HepG2 (cell line): ENCODE data around the gene GGA1. TPM values are rescaled to one million over a fixed set of nuclear protein-coding genes. Genes with fewer than 3 reads are reported as not detected.
A peak's percentile ranks its signal among the peaks of the same experiment; 100 is the strongest.

Experiments
- ARNT ChIP-seq: fragments of 450-650 bp; IDR thresholded peaks from 2 replicates; pipeline ENCODE4 v1.6.1; 2017
- CREB1 ChIP-seq, 2 experiments: fragments of 450-650 bp in 1 of 2; IDR thresholded peaks; 2 replicates each; pipeline ENCODE4 v1.6.1; 2016 to 2017; ENCODE audit warnings: control low read depth in 1 of 2, mild to moderate bottlenecking in 1 of 2, missing compliant biosample characterization in 1 of 2, missing genetic modification characterization in 1 of 2
- CREBL2 ChIP-seq: sonication (generic); formaldehyde crosslinking; IDR thresholded peaks from 2 replicates; pipeline ENCODE4 v1.8.1; 2023; ENCODE audit warnings: missing genetic modification reagents, mild to moderate bottlenecking, borderline replicate concordance
- GRHL1 ChIP-seq: sonication (generic); formaldehyde crosslinking; conservative IDR thresholded peaks from 2 replicates; pipeline ENCODE4 v1.8.0; 2022; ENCODE audit warnings: missing genetic modification reagents
- KLF12 ChIP-seq: sonication (generic); formaldehyde crosslinking; IDR thresholded peaks from 2 replicates; pipeline ENCODE4 v1.4.0; 2020; ENCODE audit warnings: missing genetic modification reagents, borderline replicate concordance
- MAX ChIP-seq: IDR thresholded peaks from 2 replicates; pipeline ENCODE4 v1.6.1; 2012; ENCODE audit warnings: inconsistent platforms
- NCOA5 ChIP-seq: sonication (generic); formaldehyde crosslinking; IDR thresholded peaks from 2 replicates; pipeline ENCODE4 v1.4.0; 2020; ENCODE audit warnings: missing genetic modification reagents
- PHF8 ChIP-seq: sonication (generic); formaldehyde crosslinking; IDR thresholded peaks from 2 replicates; pipeline ENCODE4 v1.5.0; 2020; ENCODE audit warnings: missing genetic modification reagents
- SIN3B ChIP-seq: fragments of 150-350 bp; IDR thresholded peaks from 2 replicates; pipeline ENCODE4 v1.6.1; 2014; ENCODE audit warnings: low read length
- SMARCE1 ChIP-seq: fragments of 450-650 bp; IDR thresholded peaks from 2 replicates; pipeline ENCODE4 v1.6.1; 2017; ENCODE audit warnings: borderline replicate concordance
- STAG1 ChIP-seq: sonication (generic); formaldehyde crosslinking; IDR thresholded peaks from 2 replicates; pipeline ENCODE4 v1.4.0; 2020; ENCODE audit warnings: missing genetic modification reagents
- STAT6 ChIP-seq: sonication (generic); formaldehyde crosslinking; IDR thresholded peaks from 2 replicates; pipeline ENCODE4 v1.4.0; 2020; ENCODE audit warnings: missing genetic modification reagents, mild to moderate bottlenecking, borderline replicate concordance
- ZBTB46 ChIP-seq: sonication (generic); formaldehyde crosslinking; IDR thresholded peaks from 2 replicates; pipeline ENCODE4 v1.4.0; 2020; ENCODE audit warnings: mild to moderate bottlenecking, missing genetic modification reagents, borderline replicate concordance
- ZFP62 ChIP-seq: sonication (generic); formaldehyde crosslinking; IDR thresholded peaks from 2 replicates; pipeline ENCODE4 v1.4.0; 2020; ENCODE audit warnings: missing genetic modification reagents
- ZNF264 ChIP-seq: sonication (generic); formaldehyde crosslinking; IDR thresholded peaks from 2 replicates; pipeline ENCODE4 v1.4.0; 2020; ENCODE audit warnings: missing genetic modification reagents
- ZNF331 ChIP-seq: sonication (generic); formaldehyde crosslinking; IDR thresholded peaks from 2 replicates; pipeline ENCODE4 v1.4.0; 2020; ENCODE audit warnings: missing genetic modification reagents
- ZNF597 ChIP-seq: sonication (generic); formaldehyde crosslinking; IDR thresholded peaks from 2 replicates; pipeline ENCODE4 v1.5.0; 2020; ENCODE audit warnings: missing genetic modification reagents
- ZNF639 ChIP-seq: conservative IDR thresholded peaks from 2 replicates; pipeline ENCODE4 v1.6.1; 2018; ENCODE audit warnings: missing genetic modification reagents
- ZNF772 ChIP-seq: sonication (generic); formaldehyde crosslinking; IDR thresholded peaks from 2 replicates; pipeline ENCODE4 v1.5.0; 2020; ENCODE audit warnings: mild to moderate bottlenecking, missing genetic modification reagents
- ZNF781 ChIP-seq: sonication (generic); formaldehyde crosslinking; IDR thresholded peaks from 2 replicates; pipeline ENCODE4 v1.5.1; 2020; ENCODE audit warnings: borderline replicate concordance, mild to moderate bottlenecking, missing genetic modification reagents; ENCODE audit errors: not compliant biosample characterization
- ZSCAN30 ChIP-seq: sonication (generic); formaldehyde crosslinking; IDR thresholded peaks from 2 replicates; pipeline ENCODE4 v1.5.0; 2020; ENCODE audit warnings: mild to moderate bottlenecking, missing genetic modification reagents
- polyA plus RNA-seq, 8 experiments: library from polyadenylated mRNA; depleted of rRNA in 3 of 8; stranded (reverse) in 7 of 8; unstranded in 1 of 8; fragments of >200 nt; fragmentation: Illumina TruSeq in 4 of 8; extraction: Trizol in 4 of 8; gene quantifications; 2 replicates each; pipeline versions ENCODE4 v1.2.1 to v1.2.3, GENCODE V29; 2011 to 2016; ENCODE audit warnings: low read depth in 4 of 8, missing spikeins in 1 of 8, mixed read lengths in 1 of 8; ENCODE audit not compliant: insufficient read depth in 1 of 8
- total RNA-seq, 5 experiments: library from RNA; depleted of rRNA; stranded (reverse); fragments of >200 nt; fragmentation: Illumina TruSeq; extraction: Trizol; gene quantifications; 2 replicates each; pipeline ENCODE4 v1.2.3, GENCODE V29; 2016; ENCODE audit warnings: low read depth in 1 of 5

The GGA1 gene
- total and polyA plus RNA-seq, 2 of the 13 experiments (the other 11 are each of a cell fraction or from before 2014, with no cell fraction given) = 29.1 to 87.2 TPM

GRCh38 chr22:37631448-37632173 lies 23.0 kb downstream of the GGA1 start (continued):
- TF ChIP-seq ZBTB46 (CRISPR knock-in tag) (no peak; the same call in 1 of the 2 replicates), ZNF639 (CRISPR knock-in tag) (no peak), NCOA5 (CRISPR knock-in tag) (no peak), ZFP62 (CRISPR knock-in tag) (no peak), ZNF772 (CRISPR knock-in tag) (peak; percentile 31; the same call in 1 of the 2 replicates), ZNF331 (CRISPR knock-in tag) (peak; percentile 36; the same call in 1 of the 2 replicates), KLF12 (CRISPR knock-in tag) (no peak), CREBL2 (CRISPR knock-in tag) (no peak; the same call in 1 of the 2 replicates), STAT6 (no peak), SMARCE1 (no peak), ZSCAN30 (CRISPR knock-in tag) (no peak), ARNT (no peak), PHF8 (CRISPR knock-in tag) (no peak; the same call in 1 of the 2 replicates), MAX (peak; percentile 31), ZNF264 (CRISPR knock-in tag) (0 out of 2 replicates have a peak, but pooled peaks have one; percentile 23), ZNF781 (CRISPR knock-in tag) (no peak), CREB1 (IDR thresholded peaks at IDR 0.05) (no peak), CREB1 (CRISPR knock-in tag; IDR thresholded peaks at IDR 0.05) (no peak), ZNF597 (CRISPR knock-in tag) (no peak), SIN3B (no peak), GRHL1 (CRISPR knock-in tag) (no peak), STAG1 (CRISPR knock-in tag) (peak; percentile 15; the same call in 1 of the 2 replicates)
